ENCODE measurements around the gene CDH12.
"Not testable (repeated sequence)": the region's sequence is repeated elsewhere in the genome, so short reads cannot be mapped to it uniquely, and the experiment has no call there.

The CDH12 gene

GRCh38 chr5:22411554-22412349 is 441.4 kb downstream of the CDH12 start:
- no peak for DNase-seq

GRCh38 chr5:22391956-22392355 is 461.2 kb downstream of the CDH12 start:
- DNase-seq: no peak

- no peak for DNase-seq
Observed at GRCh38 chr5:22390888-22391287, 462.3 kb downstream of the CDH12 start.

- no peak for DNase-seq
Observed at GRCh38 chr5:22372826-22373660, 480.1 kb downstream of the CDH12 start.

- no peak for DNase-seq
Observed at GRCh38 chr5:22372376-22372775, 480.8 kb downstream of the CDH12 start.

- no peak for DNase-seq
Observed at GRCh38 chr5:22354956-22355355, 498.2 kb downstream of the CDH12 start.

- no peak for DNase-seq
Observed at GRCh38 chr5:22352493-22352892, 500.7 kb downstream of the CDH12 start.

GRCh38 chr5:22351178-22351577 is 502.0 kb downstream of the CDH12 start:
- no peak for DNase-seq

- DNase-seq: no peak
Observed at GRCh38 chr5:22348027-22348426, 505.1 kb downstream of the CDH12 start.

GRCh38 chr5:22344000-22344399 is 509.1 kb downstream of the CDH12 start:
- DNase-seq: no peak

GRCh38 chr5:22341406-22341805 is 511.7 kb downstream of the CDH12 start:
- DNase-seq: no peak

GRCh38 chr5:22332949-22333348 is 520.2 kb downstream of the CDH12 start:
- DNase-seq: not testable (repeated sequence)

- DNase-seq: no peak
Observed at GRCh38 chr5:22329683-22330082, 523.5 kb downstream of the CDH12 start.

GRCh38 chr5:22319798-22320197 is 533.3 kb downstream of the CDH12 start:
- DNase-seq: no peak

- no peak for DNase-seq
Observed at GRCh38 chr5:22316294-22316693, 536.9 kb downstream of the CDH12 start.

GRCh38 chr5:22315052-22315451 is 538.1 kb downstream of the CDH12 start:
- not testable (repeated sequence) for DNase-seq

GRCh38 chr5:22314548-22314947 is 538.6 kb downstream of the CDH12 start:
- DNase-seq: no peak

- DNase-seq: no peak
Observed at GRCh38 chr5:22306011-22306410, 547.1 kb downstream of the CDH12 start.

- DNase-seq: no peak
Observed at GRCh38 chr5:22295832-22296231, 557.3 kb downstream of the CDH12 start.

GRCh38 chr5:22293147-22293546 is 560.0 kb downstream of the CDH12 start:
- DNase-seq: no peak

GRCh38 chr5:22278164-22278563 is 575.0 kb downstream of the CDH12 start:
- no peak for DNase-seq

- no peak for DNase-seq
Observed at GRCh38 chr5:22277006-22277405, 576.1 kb downstream of the CDH12 start.

- DNase-seq: not testable (repeated sequence)
Observed at GRCh38 chr5:22265855-22266254, 587.3 kb downstream of the CDH12 start.

GRCh38 chr5:22258139-22258538 is 595.0 kb downstream of the CDH12 start:
- DNase-seq: no peak

Measured in NCI-H748 treated with DMSO at 0.1 percent for 48 hours (cell line).